ENCODE results near the gene ITGB7.

Gene ITGB7

DNA sequence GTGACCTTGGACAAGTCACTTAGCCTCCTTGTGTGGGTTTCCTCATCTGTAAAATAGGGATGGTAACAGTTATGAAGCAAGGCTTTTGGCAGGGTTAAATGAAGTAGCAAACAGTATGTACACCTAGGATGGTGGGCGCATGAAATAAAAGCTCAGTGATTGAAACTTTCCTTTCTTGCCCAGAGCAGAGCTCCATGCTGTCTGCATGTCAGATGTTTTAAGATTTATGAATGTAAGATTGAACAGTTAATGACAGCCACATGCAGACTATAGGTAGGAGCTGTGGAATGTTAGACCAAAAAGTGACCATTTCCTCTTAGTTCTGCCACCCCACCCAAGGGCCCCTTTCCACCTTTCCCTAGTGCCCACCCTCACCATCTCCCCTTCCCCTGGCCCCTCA, 12.1 kb downstream of the ITGB7 start:
- no peak overlapping the region for H3K27ac ChIP-seq (replicated peaks)

DNA sequence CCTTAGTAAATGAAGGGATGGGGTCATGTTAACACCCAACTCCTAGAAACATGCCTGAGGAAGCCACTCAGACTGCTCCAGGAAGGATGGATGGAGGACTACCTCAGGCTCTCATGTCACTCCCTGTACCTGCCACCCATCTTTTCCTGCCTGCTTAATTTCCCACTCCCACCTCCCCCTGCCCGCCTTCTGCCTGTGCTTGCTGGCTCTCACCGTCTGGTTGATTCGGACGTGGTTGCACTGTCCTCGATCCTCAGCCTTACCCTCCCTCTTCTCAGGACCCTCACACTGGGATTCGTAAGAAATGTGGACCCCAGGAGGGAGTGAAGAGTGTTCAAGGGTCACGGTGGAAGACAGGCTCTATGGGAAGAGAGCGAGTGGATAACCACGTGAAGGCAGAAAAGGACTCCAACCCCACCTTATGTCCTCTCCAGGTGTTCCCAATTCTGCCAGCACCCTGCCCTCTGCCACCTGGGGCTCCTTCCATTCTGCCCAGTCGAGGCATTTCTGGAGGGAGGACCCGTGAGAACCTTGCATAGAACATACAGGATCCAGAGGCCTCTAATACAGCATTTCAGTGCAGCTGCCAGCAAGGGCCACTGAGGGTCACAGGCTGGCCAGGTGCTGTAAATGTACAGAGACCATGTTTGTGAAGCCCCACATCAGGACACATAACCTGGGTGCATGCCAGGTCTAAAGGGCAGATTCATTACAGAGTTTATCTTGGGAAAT, 12.9 kb downstream of the ITGB7 start:
- no peak overlapping the region for H3K27ac ChIP-seq (replicated peaks)
- DNase-seq (ENCODE audit: low read depth in 1 of 2, low spot score in 1 of 2) = no peak
- H3K4me3 ChIP-seq (replicated peaks; ENCODE audit: insufficient read depth, low read length) = no peak overlapping the region
- no peaks in the 10 kb centered on the region for H3K27me3 ChIP-seq (ENCODE audit: insufficient read depth, poor library complexity, severe bottlenecking)
- no peak for TF ChIP-seq POLR2AphosphoS5 (IDR thresholded peaks at IDR 0.05; ENCODE audit: low read depth)
- no peak for TF ChIP-seq SPI1 (IDR thresholded peaks at IDR 0.05; ENCODE audit: borderline replicate concordance, low read depth)
- no peak for TF ChIP-seq GABPA (IDR thresholded peaks at IDR 0.05; ENCODE audit: low read depth)
- TF ChIP-seq, protein P1, sequence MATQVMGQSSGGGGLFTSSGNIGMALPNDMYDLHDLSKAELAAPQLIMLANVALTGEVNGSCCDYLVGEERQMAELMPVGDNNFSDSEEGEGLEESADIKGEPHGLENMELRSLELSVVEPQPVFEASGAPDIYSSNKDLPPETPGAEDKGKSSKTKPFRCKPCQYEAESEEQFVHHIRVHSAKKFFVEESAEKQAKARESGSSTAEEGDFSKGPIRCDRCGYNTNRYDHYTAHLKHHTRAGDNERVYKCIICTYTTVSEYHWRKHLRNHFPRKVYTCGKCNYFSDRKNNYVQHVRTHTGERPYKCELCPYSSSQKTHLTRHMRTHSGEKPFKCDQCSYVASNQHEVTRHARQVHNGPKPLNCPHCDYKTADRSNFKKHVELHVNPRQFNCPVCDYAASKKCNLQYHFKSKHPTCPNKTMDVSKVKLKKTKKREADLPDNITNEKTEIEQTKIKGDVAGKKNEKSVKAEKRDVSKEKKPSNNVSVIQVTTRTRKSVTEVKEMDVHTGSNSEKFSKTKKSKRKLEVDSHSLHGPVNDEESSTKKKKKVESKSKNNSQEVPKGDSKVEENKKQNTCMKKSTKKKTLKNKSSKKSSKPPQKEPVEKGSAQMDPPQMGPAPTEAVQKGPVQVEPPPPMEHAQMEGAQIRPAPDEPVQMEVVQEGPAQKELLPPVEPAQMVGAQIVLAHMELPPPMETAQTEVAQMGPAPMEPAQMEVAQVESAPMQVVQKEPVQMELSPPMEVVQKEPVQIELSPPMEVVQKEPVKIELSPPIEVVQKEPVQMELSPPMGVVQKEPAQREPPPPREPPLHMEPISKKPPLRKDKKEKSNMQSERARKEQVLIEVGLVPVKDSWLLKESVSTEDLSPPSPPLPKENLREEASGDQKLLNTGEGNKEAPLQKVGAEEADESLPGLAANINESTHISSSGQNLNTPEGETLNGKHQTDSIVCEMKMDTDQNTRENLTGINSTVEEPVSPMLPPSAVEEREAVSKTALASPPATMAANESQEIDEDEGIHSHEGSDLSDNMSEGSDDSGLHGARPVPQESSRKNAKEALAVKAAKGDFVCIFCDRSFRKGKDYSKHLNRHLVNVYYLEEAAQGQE (IDR thresholded peaks at IDR 0.05; ENCODE audit: insufficient replicate concordance, low read depth) = no peak
- TF ChIP-seq, protein P2, sequence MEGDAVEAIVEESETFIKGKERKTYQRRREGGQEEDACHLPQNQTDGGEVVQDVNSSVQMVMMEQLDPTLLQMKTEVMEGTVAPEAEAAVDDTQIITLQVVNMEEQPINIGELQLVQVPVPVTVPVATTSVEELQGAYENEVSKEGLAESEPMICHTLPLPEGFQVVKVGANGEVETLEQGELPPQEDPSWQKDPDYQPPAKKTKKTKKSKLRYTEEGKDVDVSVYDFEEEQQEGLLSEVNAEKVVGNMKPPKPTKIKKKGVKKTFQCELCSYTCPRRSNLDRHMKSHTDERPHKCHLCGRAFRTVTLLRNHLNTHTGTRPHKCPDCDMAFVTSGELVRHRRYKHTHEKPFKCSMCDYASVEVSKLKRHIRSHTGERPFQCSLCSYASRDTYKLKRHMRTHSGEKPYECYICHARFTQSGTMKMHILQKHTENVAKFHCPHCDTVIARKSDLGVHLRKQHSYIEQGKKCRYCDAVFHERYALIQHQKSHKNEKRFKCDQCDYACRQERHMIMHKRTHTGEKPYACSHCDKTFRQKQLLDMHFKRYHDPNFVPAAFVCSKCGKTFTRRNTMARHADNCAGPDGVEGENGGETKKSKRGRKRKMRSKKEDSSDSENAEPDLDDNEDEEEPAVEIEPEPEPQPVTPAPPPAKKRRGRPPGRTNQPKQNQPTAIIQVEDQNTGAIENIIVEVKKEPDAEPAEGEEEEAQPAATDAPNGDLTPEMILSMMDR (IDR thresholded peaks at IDR 0.05; ENCODE audit: insufficient read depth, low read length) = no peak

More for the DNA sequence above, 12.1 kb downstream of the ITGB7 start:
- Histone ChIP-seq H3K27me3 (ENCODE audit: insufficient read depth, poor library complexity, severe bottlenecking) (no peaks in the 10 kb centered on the region), H3K4me3 (replicated peaks; ENCODE audit: insufficient read depth, low read length) (no peak overlapping the region)
- TF ChIP-seq, protein P2 (IDR thresholded peaks at IDR 0.05; ENCODE audit: insufficient read depth, low read length) = no peak
- TF ChIP-seq SPI1 (IDR thresholded peaks at IDR 0.05; ENCODE audit: borderline replicate concordance, low read depth) (no peak), GABPA (IDR thresholded peaks at IDR 0.05; ENCODE audit: low read depth) (no peak), POLR2AphosphoS5 (IDR thresholded peaks at IDR 0.05; ENCODE audit: low read depth) (no peak)
- TF ChIP-seq, protein P1 (IDR thresholded peaks at IDR 0.05; ENCODE audit: insufficient replicate concordance, low read depth) = no peak
- no peak for DNase-seq (ENCODE audit: low read depth in 1 of 2, low spot score in 1 of 2)

DNA sequence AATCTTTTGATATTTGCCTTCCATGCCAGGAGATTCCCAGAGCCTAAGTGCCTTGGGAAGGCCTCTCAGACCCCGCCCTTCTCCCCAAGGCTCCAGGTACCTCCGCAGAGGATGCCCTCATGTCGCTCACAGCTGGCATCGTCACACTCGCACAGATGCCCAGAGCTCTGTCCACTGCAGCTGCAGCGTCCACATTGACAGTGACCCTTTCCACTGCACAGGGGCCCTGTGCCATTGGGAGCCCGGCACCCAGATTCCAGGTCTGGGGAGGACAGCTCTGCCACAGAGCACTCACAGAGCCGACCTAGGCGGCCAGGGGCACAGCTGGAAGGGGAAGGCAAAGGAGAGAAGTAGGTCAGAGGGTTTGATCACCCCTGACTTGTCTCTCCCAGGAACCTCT, 14.0 kb downstream of the ITGB7 start:
- TF ChIP-seq SPI1 (IDR thresholded peaks at IDR 0.05; ENCODE audit: borderline replicate concordance, low read depth) = no peak
- no peak for TF ChIP-seq GABPA (IDR thresholded peaks at IDR 0.05; ENCODE audit: low read depth)
- TF ChIP-seq, protein P1 (IDR thresholded peaks at IDR 0.05; ENCODE audit: insufficient replicate concordance, low read depth) = no peak
- no peak for TF ChIP-seq POLR2AphosphoS5 (IDR thresholded peaks at IDR 0.05; ENCODE audit: low read depth)
- TF ChIP-seq, protein P2 (IDR thresholded peaks at IDR 0.05; ENCODE audit: insufficient read depth, low read length) = no peak
- no peak overlapping the region for H3K27ac ChIP-seq (replicated peaks)
- DNase-seq (ENCODE audit: low read depth in 1 of 2, low spot score in 1 of 2) = no peak

More for the DNA sequence above, 14.0 kb downstream of the ITGB7 start:
- H3K27me3 ChIP-seq (ENCODE audit: insufficient read depth, poor library complexity, severe bottlenecking) = no peaks in the 10 kb centered on the region
- no peak overlapping the region for H3K4me3 ChIP-seq (replicated peaks; ENCODE audit: insufficient read depth, low read length)
